ENCODE data around the gene ZFAND4. TPM values are rescaled to one million over a fixed set of nuclear protein-coding genes. Genes with fewer than 3 reads are reported as not detected.
"Not testable (repeated sequence)": the region's sequence is repeated elsewhere in the genome, so short reads cannot be mapped to it uniquely, and the experiment has no call there.

ZFAND4 gene
- polyA plus RNA-seq, 1 donor (not counting 4 experiments of a cell fraction or from before 2014, with no cell fraction given) = 2.9 TPM

DNA sequence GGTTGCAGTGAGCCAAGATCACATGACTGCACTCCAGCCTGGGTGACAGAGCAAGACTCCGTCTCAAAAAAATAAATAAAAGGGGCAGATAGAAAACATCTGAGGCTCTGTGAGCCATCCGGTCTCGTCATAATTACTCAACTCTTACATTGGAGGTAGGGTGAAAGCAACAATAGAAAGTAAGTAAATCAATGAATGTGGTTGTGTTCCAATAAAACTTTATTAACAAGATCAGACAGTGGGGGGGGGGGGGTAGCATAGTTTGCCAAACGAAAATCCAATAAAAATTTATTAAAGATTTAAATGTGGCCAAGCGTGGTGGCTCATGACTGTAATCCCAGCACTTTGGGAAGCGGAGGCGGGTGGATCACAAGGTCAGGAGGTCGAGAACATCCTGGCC is 2.8 kb upstream of the ZFAND4 start:
- TF ChIP-seq, protein P1, sequence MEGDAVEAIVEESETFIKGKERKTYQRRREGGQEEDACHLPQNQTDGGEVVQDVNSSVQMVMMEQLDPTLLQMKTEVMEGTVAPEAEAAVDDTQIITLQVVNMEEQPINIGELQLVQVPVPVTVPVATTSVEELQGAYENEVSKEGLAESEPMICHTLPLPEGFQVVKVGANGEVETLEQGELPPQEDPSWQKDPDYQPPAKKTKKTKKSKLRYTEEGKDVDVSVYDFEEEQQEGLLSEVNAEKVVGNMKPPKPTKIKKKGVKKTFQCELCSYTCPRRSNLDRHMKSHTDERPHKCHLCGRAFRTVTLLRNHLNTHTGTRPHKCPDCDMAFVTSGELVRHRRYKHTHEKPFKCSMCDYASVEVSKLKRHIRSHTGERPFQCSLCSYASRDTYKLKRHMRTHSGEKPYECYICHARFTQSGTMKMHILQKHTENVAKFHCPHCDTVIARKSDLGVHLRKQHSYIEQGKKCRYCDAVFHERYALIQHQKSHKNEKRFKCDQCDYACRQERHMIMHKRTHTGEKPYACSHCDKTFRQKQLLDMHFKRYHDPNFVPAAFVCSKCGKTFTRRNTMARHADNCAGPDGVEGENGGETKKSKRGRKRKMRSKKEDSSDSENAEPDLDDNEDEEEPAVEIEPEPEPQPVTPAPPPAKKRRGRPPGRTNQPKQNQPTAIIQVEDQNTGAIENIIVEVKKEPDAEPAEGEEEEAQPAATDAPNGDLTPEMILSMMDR (optimal IDR thresholded peaks at IDR 0.05 in 1 of 3, IDR thresholded peaks at IDR 0.05 in 1 of 3, conservative IDR thresholded peaks at IDR 0.05 in 1 of 3; ENCODE audit: extremely low read depth in 1 of 3, insufficient read depth in 2 of 3, low read length in 3 of 3) = no peak
- TF ChIP-seq EZH2 (IDR thresholded peaks at IDR 0.05; ENCODE audit: low read length) = no peak
- no peak for DNase-seq (ENCODE audit: low read depth, low spot score)
- Histone ChIP-seq H3K27me3 (ENCODE audit: control insufficient read depth, extremely low read depth, insufficient read depth, low read length) (no peaks in the 10 kb centered on the region), H3K9me1 (ENCODE audit: control insufficient read depth, extremely low read depth, insufficient read depth, low read length) (no peaks in the 10 kb centered on the region), H3K79me2 (ENCODE audit: control insufficient read depth, insufficient read depth, low read length) (no peaks in the 10 kb centered on the region), H3K9ac (ENCODE audit: control insufficient read depth, extremely low read depth, insufficient read depth, low read length) (no peak overlapping the region), H3K4me3 (ENCODE audit: control insufficient read depth in 2 of 3, extremely low read depth in 1 of 3, insufficient read depth in 2 of 3, low read depth in 1 of 3, low read length in 3 of 3) (no peak overlapping the region), H3K4me1 (ENCODE audit: control insufficient read depth, extremely low read depth, insufficient read depth, low read length) (peaks cover 7% of the 10 kb centered on the region), H3K4me2 (ENCODE audit: control insufficient read depth, extremely low read depth, insufficient read depth, low read depth, low read length) (no peak overlapping the region), H3K27ac (ENCODE audit: control insufficient read depth, insufficient read depth, low read length) (no peak overlapping the region), H3K9me3 (ENCODE audit: control insufficient read depth, low read depth, low read length) (no peaks in the 10 kb centered on the region), H3K36me3 (ENCODE audit: control insufficient read depth in 2 of 2, extremely low read depth in 1 of 2, insufficient read depth in 2 of 2, low read length in 2 of 2) (no peaks in the 10 kb centered on the region), H4K20me1 (ENCODE audit: control insufficient read depth, extremely low read depth, insufficient read depth, low read length) (no peaks in the 10 kb centered on the region), H2AFZ (ENCODE audit: control insufficient read depth, low read length) (no peak overlapping the region)
- FAIRE-seq = no peak
- dilution Hi-C loops (cut with MboI; ENCODE audit: extremely low pct_ligation_motif_present, low sequenced_read_pairs) = no loop called here

DNA sequence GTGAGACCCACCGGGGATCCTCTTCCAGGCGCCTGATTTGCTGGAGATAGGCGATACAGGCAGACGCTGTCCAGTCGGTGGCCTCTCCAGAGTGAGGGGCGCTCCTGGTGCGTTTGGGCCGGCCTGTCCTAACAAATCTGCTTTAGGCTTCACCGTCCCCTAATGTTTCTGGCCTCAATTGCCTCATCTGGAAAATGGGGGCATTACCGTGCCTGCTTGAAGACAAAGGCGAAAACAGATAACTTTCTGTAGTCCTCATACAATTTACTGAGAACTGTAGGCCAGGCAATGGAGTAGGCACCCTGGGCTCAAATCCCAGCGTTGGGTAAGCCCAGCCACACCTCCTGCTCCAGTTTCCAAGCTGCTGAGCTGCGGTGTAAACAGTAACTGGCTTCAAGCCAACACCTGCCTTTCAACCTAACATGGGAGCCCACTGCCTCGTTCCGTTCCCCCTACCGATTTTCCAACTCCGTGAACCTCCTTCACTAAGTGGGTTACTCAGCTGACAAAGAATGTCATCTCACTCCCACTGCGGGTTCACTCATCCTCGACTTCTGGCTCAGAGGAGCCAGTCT is 589 bp upstream of the ZFAND4 start:
- FAIRE-seq (no peak), DNase-seq (ENCODE audit: low read depth, low spot score) (no peak)
- peak overlapping the region; percentile 79 for H3K9ac ChIP-seq (ENCODE audit: control insufficient read depth, extremely low read depth, insufficient read depth, low read length)
- no peaks in the 10 kb centered on the region for H3K9me1 ChIP-seq (ENCODE audit: control insufficient read depth, extremely low read depth, insufficient read depth, low read length)
- peak overlapping the region; percentile 73 to 90 (median 89) for H3K4me3 ChIP-seq (ENCODE audit: control insufficient read depth in 2 of 3, extremely low read depth in 1 of 3, insufficient read depth in 2 of 3, low read depth in 1 of 3, low read length in 3 of 3)
- peak overlapping the region; percentile 87 for H2AFZ ChIP-seq (ENCODE audit: control insufficient read depth, low read length)
- peaks cover 7% of the 10 kb centered on the region for H3K4me1 ChIP-seq (ENCODE audit: control insufficient read depth, extremely low read depth, insufficient read depth, low read length)
- TF ChIP-seq, protein P1 (optimal IDR thresholded peaks at IDR 0.05 in 1 of 3, IDR thresholded peaks at IDR 0.05 in 1 of 3, conservative IDR thresholded peaks at IDR 0.05 in 1 of 3; ENCODE audit: extremely low read depth in 1 of 3, insufficient read depth in 2 of 3, low read length in 3 of 3) = no peak
- no peak for TF ChIP-seq EZH2 (IDR thresholded peaks at IDR 0.05; ENCODE audit: low read length)
- H3K27ac ChIP-seq (ENCODE audit: control insufficient read depth, insufficient read depth, low read length) = no peak overlapping the region
- H3K79me2 ChIP-seq (ENCODE audit: control insufficient read depth, insufficient read depth, low read length) = no peaks in the 10 kb centered on the region
- dilution Hi-C loops (cut with MboI; ENCODE audit: extremely low pct_ligation_motif_present, low sequenced_read_pairs) = no loop called here
- H3K27me3 ChIP-seq (ENCODE audit: control insufficient read depth, extremely low read depth, insufficient read depth, low read length) = no peaks in the 10 kb centered on the region
- H4K20me1 ChIP-seq (ENCODE audit: control insufficient read depth, extremely low read depth, insufficient read depth, low read length) = no peaks in the 10 kb centered on the region
- no peaks in the 10 kb centered on the region for H3K36me3 ChIP-seq (ENCODE audit: control insufficient read depth in 2 of 2, extremely low read depth in 1 of 2, insufficient read depth in 2 of 2, low read length in 2 of 2)
- peak overlapping the region; percentile 82 for H3K4me2 ChIP-seq (ENCODE audit: control insufficient read depth, extremely low read depth, insufficient read depth, low read depth, low read length)
- no peaks in the 10 kb centered on the region for H3K9me3 ChIP-seq (ENCODE audit: control insufficient read depth, low read depth, low read length)

DNA sequence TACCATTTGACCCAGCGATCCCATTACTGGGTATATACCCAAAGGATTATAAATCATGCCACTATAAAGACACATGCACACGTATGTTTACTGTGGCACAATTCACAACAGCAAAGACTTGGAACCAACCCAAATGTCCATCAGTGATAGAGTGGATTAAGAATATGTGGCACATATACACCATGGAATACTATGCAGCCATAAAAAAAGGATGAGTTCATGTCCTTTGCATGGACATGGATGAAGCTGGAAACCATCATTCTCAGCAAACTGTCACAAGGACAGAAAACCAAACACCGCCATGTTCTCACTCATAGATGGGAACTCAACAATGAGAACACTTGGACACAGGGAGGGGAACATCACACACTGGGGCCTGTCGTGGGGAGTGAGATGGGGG is 1.3 kb downstream of the ZFAND4 start:
- H3K9ac ChIP-seq (ENCODE audit: control insufficient read depth, extremely low read depth, insufficient read depth, low read length); dilution Hi-C loops (cut with MboI; ENCODE audit: extremely low pct_ligation_motif_present, low sequenced_read_pairs); FAIRE-seq; H3K4me3 ChIP-seq (ENCODE audit: control insufficient read depth in 2 of 3, extremely low read depth in 1 of 3, insufficient read depth in 2 of 3, low read depth in 1 of 3, low read length in 3 of 3); H4K20me1 ChIP-seq (ENCODE audit: control insufficient read depth, extremely low read depth, insufficient read depth, low read length); H2AFZ ChIP-seq (ENCODE audit: control insufficient read depth, low read length); H3K9me1 ChIP-seq (ENCODE audit: control insufficient read depth, extremely low read depth, insufficient read depth, low read length); H3K79me2 ChIP-seq (ENCODE audit: control insufficient read depth, insufficient read depth, low read length); H3K4me1 ChIP-seq (ENCODE audit: control insufficient read depth, extremely low read depth, insufficient read depth, low read length); DNase-seq (ENCODE audit: low read depth, low spot score); H3K9me3 ChIP-seq (ENCODE audit: control insufficient read depth, low read depth, low read length); H3K27me3 ChIP-seq (ENCODE audit: control insufficient read depth, extremely low read depth, insufficient read depth, low read length); H3K27ac ChIP-seq (ENCODE audit: control insufficient read depth, insufficient read depth, low read length); H3K36me3 ChIP-seq (ENCODE audit: control insufficient read depth in 2 of 2, extremely low read depth in 1 of 2, insufficient read depth in 2 of 2, low read length in 2 of 2): not testable (repeated sequence)
- peak overlapping the region; percentile 93 for H3K4me2 ChIP-seq (ENCODE audit: control insufficient read depth, extremely low read depth, insufficient read depth, low read depth, low read length)

DNA sequence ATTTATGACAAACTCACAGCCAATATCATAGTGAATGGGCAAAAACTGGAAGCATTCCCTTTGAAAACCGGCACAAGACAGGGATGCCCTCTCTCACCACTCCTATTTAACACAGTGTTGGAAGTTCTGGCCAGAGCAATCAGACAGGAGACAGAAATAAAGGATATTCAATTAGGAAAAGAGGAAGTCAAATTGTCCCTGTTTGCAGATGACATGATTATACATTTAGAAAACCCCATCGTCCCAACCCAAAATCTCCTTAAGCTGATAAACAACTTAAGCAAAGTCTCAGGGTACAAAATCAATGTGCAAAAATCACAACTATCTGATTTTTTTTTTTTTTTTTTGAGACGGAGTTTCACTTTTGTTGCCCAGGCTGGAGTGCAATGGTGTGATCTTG is 2.7 kb downstream of the ZFAND4 start:
- FAIRE-seq; H2AFZ ChIP-seq (ENCODE audit: control insufficient read depth, low read length); H3K9ac ChIP-seq (ENCODE audit: control insufficient read depth, extremely low read depth, insufficient read depth, low read length); H3K79me2 ChIP-seq (ENCODE audit: control insufficient read depth, insufficient read depth, low read length); H4K20me1 ChIP-seq (ENCODE audit: control insufficient read depth, extremely low read depth, insufficient read depth, low read length); H3K9me3 ChIP-seq (ENCODE audit: control insufficient read depth, low read depth, low read length); dilution Hi-C loops (cut with MboI; ENCODE audit: extremely low pct_ligation_motif_present, low sequenced_read_pairs); DNase-seq (ENCODE audit: low read depth, low spot score); H3K4me2 ChIP-seq (ENCODE audit: control insufficient read depth, extremely low read depth, insufficient read depth, low read depth, low read length); H3K4me1 ChIP-seq (ENCODE audit: control insufficient read depth, extremely low read depth, insufficient read depth, low read length); H3K4me3 ChIP-seq (ENCODE audit: control insufficient read depth in 2 of 3, extremely low read depth in 1 of 3, insufficient read depth in 2 of 3, low read depth in 1 of 3, low read length in 3 of 3); H3K9me1 ChIP-seq (ENCODE audit: control insufficient read depth, extremely low read depth, insufficient read depth, low read length); H3K36me3 ChIP-seq (ENCODE audit: control insufficient read depth in 2 of 2, extremely low read depth in 1 of 2, insufficient read depth in 2 of 2, low read length in 2 of 2); H3K27me3 ChIP-seq (ENCODE audit: control insufficient read depth, extremely low read depth, insufficient read depth, low read length); H3K27ac ChIP-seq (ENCODE audit: control insufficient read depth, insufficient read depth, low read length): not testable (repeated sequence)
